Neutrophil (primary cell): ENCODE results near the gene KRT78.

Experiments
- H3K27ac ChIP-seq: fragments of 200-600 bp; sonication (generic); 2 replicates; pipeline ENCODE4 v1.5.1; 2016; ENCODE audit warnings: mild to moderate bottlenecking, moderate library complexity
- H3K27me3 ChIP-seq: fragments of 200-600 bp; sonication (generic); 2 replicates; pipeline ENCODE4 v1.6.0; 2016; ENCODE audit warnings: mild to moderate bottlenecking
- H3K36me3 ChIP-seq: fragments of 200-600 bp; sonication (generic); 2 replicates; pipeline ENCODE4 v1.5.1; 2017
- H3K4me1 ChIP-seq, 2 experiments: fragments of 200-600 bp in 1 of 2; sonication (generic) in 1 of 2; 1 replicate in 1 of 2; 2 replicates in 1 of 2; pipeline versions ENCODE4 v1.5.1 to v1.6.1; 2013 to 2016; ENCODE audit warnings: low read depth in 1 of 2, low read length in 1 of 2, mild to moderate bottlenecking in 1 of 2, moderate library complexity in 1 of 2; ENCODE audit not compliant: control insufficient read depth in 1 of 2, insufficient read depth in 1 of 2
- H3K4me3 ChIP-seq, 2 experiments: fragments of 200-600 bp in 1 of 2; sonication (generic) in 1 of 2; 1 replicate in 1 of 2; 2 replicates in 1 of 2; pipeline ENCODE4 v1.5.1; 2013 to 2016; ENCODE audit warnings: low read depth in 1 of 2, low read length in 1 of 2, mild to moderate bottlenecking in 1 of 2, moderate library complexity in 1 of 2
- H3K9me3 ChIP-seq: fragments of 200-600 bp; sonication (generic); 2 replicates; pipeline ENCODE4 v1.5.1; 2016
- CTCF ChIP-seq: fragments of 200-600 bp; sonication (generic); IDR thresholded peaks from 2 replicates; pipeline ENCODE4 v1.5.1; 2016; ENCODE audit warnings: antibody characterized with exemption

Gene KRT78

GRCh38 chr12:52794479-52795331 lies 54.1 kb downstream of the KRT78 start:
- H3K9me3 ChIP-seq = no peaks in the 10 kb centered on the region
- H3K4me3 ChIP-seq = no peak overlapping the region
- no peak overlapping the region for H3K27ac ChIP-seq
- H3K27me3 ChIP-seq = peaks cover 24% of the 10 kb centered on the region
- H3K4me1 ChIP-seq = no peaks in the 10 kb centered on the region
- no peaks in the 10 kb centered on the region for H3K36me3 ChIP-seq
- TF ChIP-seq CTCF = no peak

GRCh38 chr12:52792185-52793029 lies 56.4 kb downstream of the KRT78 start:
- Histone ChIP-seq H3K4me1 (no peaks in the 10 kb centered on the region), H3K27me3 (peaks cover 46% of the 10 kb centered on the region), H3K9me3 (no peaks in the 10 kb centered on the region), H3K36me3 (no peaks in the 10 kb centered on the region), H3K27ac (no peak overlapping the region), H3K4me3 (no peak overlapping the region)
- TF ChIP-seq CTCF = no peak

GRCh38 chr12:52791271-52792184 lies 57.3 kb downstream of the KRT78 start:
- Histone ChIP-seq H3K9me3 (no peaks in the 10 kb centered on the region), H3K27ac (no peak overlapping the region), H3K27me3 (peaks cover 53% of the 10 kb centered on the region), H3K4me1 (no peaks in the 10 kb centered on the region), H3K4me3 (no peak overlapping the region), H3K36me3 (no peaks in the 10 kb centered on the region)
- TF ChIP-seq CTCF = no peak

GRCh38 chr12:52790427-52791270 lies 58.1 kb downstream of the KRT78 start:
- no peak for TF ChIP-seq CTCF
- no peaks in the 10 kb centered on the region for H3K4me1 ChIP-seq
- no peaks in the 10 kb centered on the region for H3K36me3 ChIP-seq
- no peak overlapping the region for H3K4me3 ChIP-seq
- H3K27ac ChIP-seq = no peak overlapping the region
- peaks cover 53% of the 10 kb centered on the region for H3K27me3 ChIP-seq
- no peaks in the 10 kb centered on the region for H3K9me3 ChIP-seq
